Measurements from ENCODE around the gene BRD9. TPM values are rescaled to one million over a fixed set of nuclear protein-coding genes. Genes with fewer than 3 reads are reported as not detected.
A peak's percentile ranks its signal among the peaks of the same experiment; 100 is the strongest.

Gene BRD9
- total RNA-seq, 6 experiments from 2014 or later = 28.0 to 31.5 (median 31.0) TPM

GRCh38 chr5:903756-904096, 11.1 kb upstream of the BRD9 start:
- Mint-ChIP-seq H3K4me1 (ENCODE audit: low read depth) (no peaks in the 10 kb centered on the region), H3K27me3 (ENCODE audit: insufficient read depth) (no peaks in the 10 kb centered on the region; the same call in 1 of the 2 replicates), H3K4me3 (no peak overlapping the region), H3K36me3 (ENCODE audit: low read depth) (peaks cover 6% of the 10 kb centered on the region), H3K9me3 (no peaks in the 10 kb centered on the region), H3K27ac (no peak overlapping the region)
- TF ChIP-seq CTCF (IDR thresholded peaks at IDR 0.05) = no peak
- no peak for DNase-seq

GRCh38 chr5:902129-902916, 9.7 kb upstream of the BRD9 start:
- no peak overlapping the region for H3K27ac Mint-ChIP-seq
- no peak for TF ChIP-seq CTCF (IDR thresholded peaks at IDR 0.05)
- no peaks in the 10 kb centered on the region for H3K9me3 Mint-ChIP-seq
- H3K4me1 Mint-ChIP-seq (ENCODE audit: low read depth) = no peaks in the 10 kb centered on the region
- H3K27me3 Mint-ChIP-seq (ENCODE audit: insufficient read depth) = no peaks in the 10 kb centered on the region; the same call in 1 of the 2 replicates
- H3K4me3 Mint-ChIP-seq = no peak overlapping the region
- no peak for DNase-seq
- no peaks in the 10 kb centered on the region for H3K36me3 Mint-ChIP-seq (ENCODE audit: low read depth)

- no peaks in the 10 kb centered on the region; the same call in 1 of the 2 replicates for H3K27me3 Mint-ChIP-seq (ENCODE audit: insufficient read depth)
- H3K27ac Mint-ChIP-seq = no peak overlapping the region; the same call in 1 of the 2 replicates
- H3K4me1 Mint-ChIP-seq (ENCODE audit: low read depth) = no peaks in the 10 kb centered on the region
- no peaks in the 10 kb centered on the region for H3K36me3 Mint-ChIP-seq (ENCODE audit: low read depth)
- H3K4me3 Mint-ChIP-seq = no peak overlapping the region
- H3K9me3 Mint-ChIP-seq = no peaks in the 10 kb centered on the region
- DNase-seq = no peak
- TF ChIP-seq CTCF (IDR thresholded peaks at IDR 0.05) = no peak
These were observed 8.2 kb upstream of the BRD9 start for GRCh38 chr5:900781-901180.

GRCh38 chr5:893711-894110, 1.1 kb upstream of the BRD9 start:
- peak overlapping the region; percentile 55; the same call in 1 of the 2 replicates for H3K27ac Mint-ChIP-seq
- no peak for TF ChIP-seq CTCF (IDR thresholded peaks at IDR 0.05)
- peak overlapping the region; percentile 86 for H3K4me3 Mint-ChIP-seq
- no peak for DNase-seq
- H3K36me3 Mint-ChIP-seq (ENCODE audit: low read depth) = peaks cover 19% of the 10 kb centered on the region
- H3K27me3 Mint-ChIP-seq (ENCODE audit: insufficient read depth) = peaks cover 2% of the 10 kb centered on the region; the same call in 1 of the 2 replicates
- H3K9me3 Mint-ChIP-seq = no peaks in the 10 kb centered on the region
- peaks cover 18% of the 10 kb centered on the region for H3K4me1 Mint-ChIP-seq (ENCODE audit: low read depth)

GRCh38 chr5:893137-893506, 521 bp upstream of the BRD9 start:
- no peak for DNase-seq
- peaks cover 25% of the 10 kb centered on the region for H3K36me3 Mint-ChIP-seq (ENCODE audit: low read depth)

More at GRCh38 chr5:893137-893506, 521 bp upstream of the BRD9 start:
- no peak for TF ChIP-seq CTCF (IDR thresholded peaks at IDR 0.05)
- Mint-ChIP-seq H3K27ac (peak overlapping the region; percentile 55; the same call in 1 of the 2 replicates), H3K9me3 (no peaks in the 10 kb centered on the region), H3K4me1 (ENCODE audit: low read depth) (peaks cover 18% of the 10 kb centered on the region), H3K4me3 (peak overlapping the region; percentile 86), H3K27me3 (ENCODE audit: insufficient read depth) (peaks cover 2% of the 10 kb centered on the region; the same call in 1 of the 2 replicates)
